ENCODE results near the gene CLCNKA. TPM values are rescaled to one million over a fixed set of nuclear protein-coding genes. Genes with fewer than 3 reads are reported as not detected.

CLCNKA gene
- total RNA-seq, 1 experiment from 2014 or later = not detected

DNA sequence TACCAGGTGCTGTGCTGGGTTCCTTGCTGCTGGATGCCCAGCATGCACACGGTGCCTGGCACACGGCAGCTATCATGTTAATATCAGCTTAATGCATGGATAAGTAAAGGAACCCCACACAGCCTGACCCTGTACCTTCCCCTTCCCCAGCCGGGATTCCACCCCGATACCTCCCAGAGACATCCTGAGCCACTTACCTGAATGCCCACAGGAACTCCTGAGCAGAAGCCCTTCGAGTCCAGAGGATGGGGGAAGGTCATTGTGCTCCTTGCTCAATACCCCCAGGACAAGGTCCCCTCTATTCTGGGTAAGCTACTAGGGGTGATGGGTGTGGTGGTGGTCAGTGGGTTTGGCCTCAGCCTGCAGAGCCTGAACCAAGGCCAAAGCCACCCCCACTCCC, 50.3 kb downstream of the CLCNKA start:
- no peak for DNase-seq
- H3K9me3 Mint-ChIP-seq (ENCODE audit: unreplicated experiment) = no peaks in the 10 kb centered on the region
- H3K36me3 Mint-ChIP-seq (ENCODE audit: insufficient read depth, unreplicated experiment) = no peaks in the 10 kb centered on the region
- no peaks in the 10 kb centered on the region for H3K36me3 ChIP-seq (ENCODE audit: control insufficient read depth, insufficient read depth, low read length)
- intact Hi-C loops (cut with micrococcal nuclease; ENCODE audit: unreplicated experiment) = loop anchor here (10.0 kb wide), 1 partner anchor 293 kb away; the partner anchor contains the start of gene SZRD1
- no peaks in the 10 kb centered on the region for H3K27me3 ChIP-seq (replicated peaks; ENCODE audit: control insufficient read depth, insufficient read depth, low read length)
- H3K4me3 ChIP-seq (ENCODE audit: low read depth, low read length) = no peak overlapping the region
- POLR2A ChIA-PET = no interaction called here
- no peak overlapping the region for H3K4me3 Mint-ChIP-seq (ENCODE audit: unreplicated experiment)
- no peaks in the 10 kb centered on the region for H3K4me1 Mint-ChIP-seq (ENCODE audit: low read depth, unreplicated experiment)
- TF ChIP-seq, protein P1, sequence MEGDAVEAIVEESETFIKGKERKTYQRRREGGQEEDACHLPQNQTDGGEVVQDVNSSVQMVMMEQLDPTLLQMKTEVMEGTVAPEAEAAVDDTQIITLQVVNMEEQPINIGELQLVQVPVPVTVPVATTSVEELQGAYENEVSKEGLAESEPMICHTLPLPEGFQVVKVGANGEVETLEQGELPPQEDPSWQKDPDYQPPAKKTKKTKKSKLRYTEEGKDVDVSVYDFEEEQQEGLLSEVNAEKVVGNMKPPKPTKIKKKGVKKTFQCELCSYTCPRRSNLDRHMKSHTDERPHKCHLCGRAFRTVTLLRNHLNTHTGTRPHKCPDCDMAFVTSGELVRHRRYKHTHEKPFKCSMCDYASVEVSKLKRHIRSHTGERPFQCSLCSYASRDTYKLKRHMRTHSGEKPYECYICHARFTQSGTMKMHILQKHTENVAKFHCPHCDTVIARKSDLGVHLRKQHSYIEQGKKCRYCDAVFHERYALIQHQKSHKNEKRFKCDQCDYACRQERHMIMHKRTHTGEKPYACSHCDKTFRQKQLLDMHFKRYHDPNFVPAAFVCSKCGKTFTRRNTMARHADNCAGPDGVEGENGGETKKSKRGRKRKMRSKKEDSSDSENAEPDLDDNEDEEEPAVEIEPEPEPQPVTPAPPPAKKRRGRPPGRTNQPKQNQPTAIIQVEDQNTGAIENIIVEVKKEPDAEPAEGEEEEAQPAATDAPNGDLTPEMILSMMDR (IDR thresholded peaks at IDR 0.05; ENCODE audit: insufficient read depth in 1 of 2, low read depth in 1 of 2, low read length in 1 of 2, severe bottlenecking in 1 of 2, unreplicated experiment in 1 of 2) = no peak
- H3K4me1 ChIP-seq = peaks cover 6% of the 10 kb centered on the region
- BruUV-seq (replicated peaks) = no TSS peak
- H3K27me3 Mint-ChIP-seq (ENCODE audit: insufficient read depth, unreplicated experiment) = no peaks in the 10 kb centered on the region
- H3K27ac Mint-ChIP-seq (ENCODE audit: unreplicated experiment) = no peak overlapping the region
- CTCF ChIA-PET = interaction anchor here (0.6 to 2.2 kb wide), 3 partner anchors 11 to 129 kb away, joined by 4 to 9 read pairs (median 5); no protein-coding TSS in a partner anchor
- no peaks in the 10 kb centered on the region for H3K9me3 ChIP-seq

DNA sequence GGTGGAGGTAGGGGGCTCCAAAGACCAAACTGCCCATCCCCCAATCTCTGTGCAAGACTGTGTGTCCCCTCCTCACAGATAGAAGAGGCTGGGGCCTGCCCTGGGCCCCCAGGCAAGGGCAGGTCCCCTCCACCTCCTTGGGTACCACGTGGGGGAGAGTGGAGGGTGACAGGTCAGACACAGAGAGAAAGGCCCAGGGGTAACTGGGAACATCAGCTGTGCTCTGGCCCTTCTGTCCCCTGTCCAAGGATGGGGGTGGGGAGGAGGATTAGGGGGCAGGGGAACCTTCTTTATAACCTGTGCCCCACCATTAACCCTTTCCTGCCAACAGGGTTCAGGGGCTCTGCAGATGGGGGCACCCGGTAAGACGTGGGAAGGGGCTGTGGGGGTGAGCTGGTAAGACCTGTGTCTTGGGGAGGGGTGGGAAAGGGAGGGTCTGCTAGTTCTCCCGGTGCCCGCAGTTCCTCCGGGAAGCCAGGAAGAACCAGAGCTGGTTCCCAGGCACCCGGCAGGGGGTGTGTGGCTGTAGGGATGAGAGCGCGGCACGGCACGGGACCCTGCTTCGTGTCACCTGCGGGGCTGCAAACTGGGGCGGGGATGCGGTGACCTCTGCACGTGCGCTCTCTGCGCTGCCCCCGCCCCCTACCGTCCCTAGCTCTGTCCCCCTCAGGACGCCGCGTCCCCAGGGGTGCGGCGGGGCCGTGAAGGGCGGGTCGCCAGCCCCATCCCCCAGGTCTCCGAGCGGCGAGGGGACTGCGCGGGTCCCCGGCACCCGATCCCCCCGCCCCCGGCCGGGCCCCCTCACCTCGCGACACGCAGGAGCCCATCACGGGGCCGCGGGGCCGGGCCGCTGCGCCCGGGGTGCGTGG, 51.0 kb downstream of the CLCNKA start:
- TF ChIP-seq, protein P1 (IDR thresholded peaks at IDR 0.05; ENCODE audit: insufficient read depth in 1 of 2, low read depth in 1 of 2, low read length in 1 of 2, severe bottlenecking in 1 of 2, unreplicated experiment in 1 of 2) = no peak
- Mint-ChIP-seq H3K9me3 (ENCODE audit: unreplicated experiment) (no peaks in the 10 kb centered on the region), H3K36me3 (ENCODE audit: insufficient read depth, unreplicated experiment) (no peaks in the 10 kb centered on the region), H3K4me3 (ENCODE audit: unreplicated experiment) (peak overlapping the region; percentile 67), H3K27me3 (ENCODE audit: insufficient read depth, unreplicated experiment) (no peaks in the 10 kb centered on the region), H3K27ac (ENCODE audit: unreplicated experiment) (no peak overlapping the region), H3K4me1 (ENCODE audit: low read depth, unreplicated experiment) (no peaks in the 10 kb centered on the region)
- Histone ChIP-seq H3K4me3 (ENCODE audit: low read depth, low read length) (peak overlapping the region; percentile 46), H3K36me3 (ENCODE audit: control insufficient read depth, insufficient read depth, low read length) (no peaks in the 10 kb centered on the region), H3K4me1 (no peaks in the 10 kb centered on the region), H3K9me3 (no peaks in the 10 kb centered on the region), H3K27me3 (replicated peaks; ENCODE audit: control insufficient read depth, insufficient read depth, low read length) (no peaks in the 10 kb centered on the region)
- POLR2A ChIA-PET = no interaction called here
- intact Hi-C loops (cut with micrococcal nuclease; ENCODE audit: unreplicated experiment) = loop anchor here (10.0 kb wide), 1 partner anchor 292 kb away; the partner anchor contains the start of gene SZRD1
- peak in 1 of 2 experiments; percentile 21 for DNase-seq
- CTCF ChIA-PET = interaction anchor here (0.6 to 2.2 kb wide), 12 partner anchors 10 to 405 kb away, joined by 3 to 10 read pairs (median 4); no protein-coding TSS in a partner anchor
- no TSS peak for BruUV-seq (replicated peaks)

DNA sequence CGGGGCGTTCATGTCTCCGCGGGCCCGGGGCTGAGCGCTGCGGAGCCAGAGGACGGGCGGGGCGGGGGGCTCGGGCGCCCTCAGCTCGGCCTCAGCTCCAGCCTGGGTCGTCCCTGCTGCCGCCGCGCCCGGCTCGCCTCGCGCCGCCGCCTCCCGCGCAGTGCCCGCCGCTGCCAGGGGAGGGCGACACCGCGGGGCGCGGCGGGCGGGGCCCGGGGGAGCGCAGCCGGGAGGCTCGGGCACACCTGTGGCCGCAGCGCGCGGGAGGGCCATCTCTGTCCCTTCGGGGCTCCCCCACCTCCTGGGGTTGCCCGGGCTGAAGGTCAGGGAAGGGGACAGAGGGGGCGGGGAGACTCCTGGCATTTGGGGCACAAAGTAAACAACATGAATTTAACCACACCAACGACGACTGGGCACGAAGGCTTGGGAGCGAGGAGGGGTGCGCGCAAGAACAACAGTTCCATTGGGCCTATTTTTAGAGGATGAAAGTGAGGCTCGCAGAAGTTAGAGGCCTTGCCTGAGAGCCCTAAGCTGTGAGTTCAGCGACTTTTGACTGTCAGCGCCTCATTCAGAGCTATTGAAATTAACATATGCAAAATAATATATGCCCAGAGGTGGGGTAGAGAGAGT, 51.8 kb downstream of the CLCNKA start, which contains the start of gene FAM131C:
Gene FAM131C, minus strand, starts transcription at position 162 of the 630 bp plus-strand sequence. CDS start 209 bp downstream, outside the sequence.
- no peaks in the 10 kb centered on the region for H3K27me3 Mint-ChIP-seq (ENCODE audit: insufficient read depth, unreplicated experiment)
- H3K4me3 ChIP-seq (ENCODE audit: low read depth, low read length) = peak within 1 kb of the TSS; percentile 46
- no peaks in the 10 kb centered on the region for H3K9me3 Mint-ChIP-seq (ENCODE audit: unreplicated experiment)
- H3K36me3 ChIP-seq (ENCODE audit: control insufficient read depth, insufficient read depth, low read length) = no peaks in the 10 kb centered on the region
- POLR2A ChIA-PET = no interaction called here
- no peaks in the 10 kb centered on the region for H3K4me1 ChIP-seq
- H3K9me3 ChIP-seq = no peaks in the 10 kb centered on the region
- H3K27me3 ChIP-seq (replicated peaks; ENCODE audit: control insufficient read depth, insufficient read depth, low read length) = no peaks in the 10 kb centered on the region
- H3K36me3 Mint-ChIP-seq (ENCODE audit: insufficient read depth, unreplicated experiment) = no peaks in the 10 kb centered on the region
- no peaks in the 10 kb centered on the region for H3K4me1 Mint-ChIP-seq (ENCODE audit: low read depth, unreplicated experiment)
- BruUV-seq (replicated peaks) = no TSS peak
- CTCF ChIA-PET = interaction anchor here (0.9 to 2.2 kb wide), 8 partner anchors 9 to 143 kb away, joined by 3 to 9 read pairs (median 4); no protein-coding TSS in a partner anchor
- peak within 1 kb of the TSS; percentile 67 for H3K4me3 Mint-ChIP-seq (ENCODE audit: unreplicated experiment)
- intact Hi-C loops (cut with micrococcal nuclease; ENCODE audit: unreplicated experiment) = loop anchor here (10.0 kb wide), 1 partner anchor 291 kb away; the partner anchor contains the start of gene SZRD1
- TF ChIP-seq, protein P1 (IDR thresholded peaks at IDR 0.05; ENCODE audit: insufficient read depth in 1 of 2, low read depth in 1 of 2, low read length in 1 of 2, severe bottlenecking in 1 of 2, unreplicated experiment in 1 of 2) = peak in 1 of 2 experiments; percentile 23
- H3K27ac Mint-ChIP-seq (ENCODE audit: unreplicated experiment) = no peak within 1 kb of the TSS
- peak in 1 of 2 experiments; percentile 54 for DNase-seq

Data from Caco-2 (cell line).